8988T (cell line): ENCODE results near the gene KLLN.
"Not testable (repeated sequence)": the region's sequence is repeated elsewhere in the genome, so short reads cannot be mapped to it uniquely, and the experiment has no call there.

Experiments used
- DNase-seq: peaks from one replicate; pipeline ENCODE4 v3.0.0; 2011

KLLN gene, protein sequence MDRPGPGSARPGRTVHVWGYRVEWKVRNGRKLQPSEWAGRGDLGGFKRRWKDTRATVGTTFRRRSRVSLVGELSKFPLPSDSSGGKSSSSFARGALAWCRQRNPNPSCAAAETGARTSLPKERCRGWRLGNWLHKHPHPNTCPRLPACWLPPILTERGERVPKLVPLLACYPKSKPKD

GRCh38 chr10:87863053-87863943 lies at the start of gene KLLN, which contains the start of gene PTEN:
Gene KLLN, minus strand, starts transcription at chr10:87863533. Its CDS starts 1,046 bp downstream, at chr10:87862487.
Gene PTEN, plus strand, starts transcription at chr10:87863625. Its CDS starts 845 bp downstream, at chr10:87864470.
- DNase-seq: peak; percentile 83

DNA sequence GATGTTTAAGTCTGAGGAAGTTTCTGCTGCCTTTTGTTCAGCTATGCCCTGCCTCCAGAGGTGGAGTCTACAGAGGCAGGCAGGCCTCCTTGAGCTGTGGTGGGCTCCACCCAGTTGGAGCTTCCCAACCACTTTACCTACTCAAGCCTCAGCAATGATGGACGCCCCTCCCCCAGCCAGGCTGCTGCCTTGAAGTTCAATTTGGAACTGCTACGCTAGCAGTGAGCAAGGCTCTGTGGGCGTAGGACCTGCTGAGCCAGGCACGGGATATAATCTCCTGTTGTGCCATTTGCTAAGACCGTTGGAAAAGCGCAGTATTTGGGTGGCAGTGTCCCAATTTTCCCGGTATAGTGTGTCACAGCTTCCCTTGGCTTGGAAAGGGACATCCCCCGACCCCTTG lies 40.1 kb upstream of the KLLN start:
- not testable (repeated sequence) for DNase-seq

DNA sequence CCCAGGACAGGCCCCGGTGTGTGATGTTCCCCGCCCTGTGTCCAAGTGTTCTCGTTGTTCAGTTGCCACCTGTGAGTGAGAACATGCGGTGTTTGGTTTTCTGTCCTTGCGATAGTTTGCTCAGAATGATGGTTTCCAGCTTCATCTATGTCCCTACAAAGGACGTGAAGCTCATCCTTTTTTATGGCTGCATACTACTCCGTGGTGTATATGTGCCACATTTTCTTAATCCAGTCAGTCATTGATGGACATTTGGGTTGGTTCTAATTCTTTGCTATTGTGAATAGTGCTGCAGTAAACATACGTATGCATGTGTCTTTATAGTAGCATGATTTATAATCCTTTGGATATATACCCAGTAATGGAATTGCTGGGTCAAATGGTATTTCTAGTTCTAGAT lies 34.6 kb upstream of the KLLN start:
- DNase-seq: not testable (repeated sequence)

DNA sequence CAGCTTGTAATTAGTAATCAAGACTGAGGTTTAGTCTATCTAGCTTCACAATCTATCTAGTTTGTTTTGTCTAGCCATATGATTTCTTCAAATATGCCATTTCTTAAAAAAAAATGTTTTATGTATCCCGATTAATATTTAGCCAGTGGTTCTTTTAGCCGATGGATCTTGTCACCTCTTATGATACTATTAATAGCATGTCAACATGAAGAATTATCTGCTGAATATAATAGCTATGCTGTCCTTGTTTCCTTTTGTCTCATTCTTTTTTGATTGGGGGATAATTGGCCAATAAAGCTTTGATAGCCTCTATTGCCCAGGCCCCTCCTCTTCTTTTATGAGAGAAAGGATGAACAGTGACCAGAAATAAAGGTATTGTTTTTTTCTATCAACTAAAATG lies 32.9 kb upstream of the KLLN start:
- DNase-seq: no peak

- DNase-seq: no peak
Observed at GRCh38 chr10:87895430-87895829, 32.1 kb upstream of the KLLN start.

DNA sequence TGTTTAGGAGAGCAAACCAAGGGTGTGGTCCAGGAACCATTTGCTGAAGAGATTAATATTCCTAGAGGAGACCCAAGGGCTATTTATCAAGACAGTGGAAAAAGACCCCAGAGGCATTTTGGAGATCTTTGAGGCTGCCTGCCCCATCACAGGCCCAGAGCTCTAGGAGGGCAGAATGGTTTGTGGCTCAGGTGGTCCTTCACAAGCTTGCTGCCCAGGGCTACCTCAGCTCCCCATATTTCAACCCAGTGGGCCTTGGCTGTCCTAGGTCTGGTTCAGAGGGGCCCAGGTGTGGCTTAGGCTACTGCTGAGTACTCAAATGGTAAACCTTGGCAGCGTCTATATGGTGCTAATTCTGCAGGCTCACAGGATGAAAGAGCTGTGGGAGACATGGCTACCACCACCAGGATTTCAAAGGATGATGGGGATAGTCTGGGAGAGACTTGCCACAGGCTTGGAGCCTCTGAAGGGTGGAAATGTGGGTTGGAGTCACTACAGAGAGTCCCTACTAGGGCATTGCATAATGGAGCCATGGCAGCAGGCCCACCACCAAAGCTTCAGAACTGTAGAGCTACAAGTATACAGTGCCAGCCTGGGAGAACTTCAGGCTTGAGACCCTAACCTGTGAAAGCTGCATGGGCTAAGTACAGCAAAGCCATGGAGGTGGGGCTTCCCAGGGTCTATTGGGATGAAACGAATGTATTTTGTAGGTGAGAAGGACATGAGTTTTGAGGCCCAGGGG lies 24.4 kb upstream of the KLLN start:
- DNase-seq: no peak

DNA sequence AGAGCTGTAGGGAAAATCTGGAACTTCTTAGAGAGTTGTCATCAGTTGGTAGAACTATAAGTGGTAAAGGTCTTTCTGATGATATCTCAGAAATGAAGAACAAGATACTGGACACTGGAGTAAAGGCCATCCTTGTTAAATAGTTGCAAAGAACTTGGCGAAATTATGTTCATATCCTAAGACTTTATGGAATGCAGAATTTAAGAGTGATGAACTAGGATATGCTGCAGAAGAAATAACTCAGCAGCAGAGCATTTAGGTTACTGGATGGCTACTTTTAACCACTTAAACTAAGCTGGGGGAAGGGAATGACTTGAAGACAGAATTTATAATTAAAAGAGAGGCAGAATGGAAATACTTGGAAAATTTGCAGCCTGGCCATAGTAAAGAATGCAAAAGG lies 23.8 kb upstream of the KLLN start:
- no peak for DNase-seq

GRCh38 chr10:87886635-87887034 lies 23.3 kb upstream of the KLLN start:
- no peak for DNase-seq

DNA sequence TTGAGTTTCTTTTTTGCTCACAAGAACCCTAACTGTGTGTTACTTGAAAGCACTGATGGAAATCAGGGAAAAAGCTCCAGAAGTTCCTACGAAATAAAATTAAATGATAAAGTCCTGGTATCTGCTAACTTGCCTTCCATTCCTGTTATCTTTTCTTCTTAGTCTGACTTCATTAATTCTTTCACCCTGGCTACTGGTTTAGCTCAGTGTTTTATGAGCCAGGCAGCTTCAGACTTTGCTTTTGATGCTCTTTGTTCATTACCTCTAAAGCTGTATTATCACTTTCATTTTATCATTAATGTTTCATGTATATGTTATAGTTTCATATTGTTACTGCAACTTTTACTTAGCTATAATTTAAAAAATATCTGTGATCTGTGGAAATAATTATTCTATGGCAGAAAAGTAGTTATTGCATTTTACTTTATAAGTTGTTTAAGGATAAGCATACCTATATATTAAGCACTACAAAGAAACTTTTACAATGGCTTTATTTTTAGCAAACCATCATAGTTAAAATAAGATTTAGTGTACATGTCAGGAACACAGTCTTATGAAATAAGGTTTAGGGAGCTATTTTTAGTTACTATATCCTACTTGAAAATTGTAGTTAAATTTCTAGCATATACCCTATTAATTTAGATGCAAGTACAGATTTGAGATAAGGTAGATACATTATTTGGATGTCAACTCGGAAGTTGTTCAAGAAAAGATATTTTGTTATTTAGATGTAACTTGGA lies 19.4 kb upstream of the KLLN start:
- DNase-seq: no peak

GRCh38 chr10:87881373-87882059 lies 18.2 kb upstream of the KLLN start:
- DNase-seq: not testable (repeated sequence)

DNA sequence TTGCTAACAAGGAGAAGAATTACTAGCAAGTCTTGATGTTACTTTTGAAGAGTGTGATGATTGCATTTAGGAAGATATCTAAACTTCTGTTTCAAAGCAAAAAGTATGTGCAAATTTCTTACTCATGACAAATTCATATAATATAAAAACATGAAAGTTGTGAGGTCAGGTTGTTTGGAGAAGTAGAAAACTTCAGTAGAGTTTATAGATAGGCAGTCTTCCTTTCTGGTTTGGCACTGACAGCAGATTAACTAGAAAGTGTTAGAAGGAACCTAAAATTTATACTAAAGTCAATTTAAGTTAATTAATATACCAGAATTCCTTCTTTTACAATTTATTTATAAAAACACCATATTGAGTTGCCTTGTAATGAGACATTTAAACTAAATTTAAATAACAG lies 17.0 kb upstream of the KLLN start:
- no peak for DNase-seq

DNA sequence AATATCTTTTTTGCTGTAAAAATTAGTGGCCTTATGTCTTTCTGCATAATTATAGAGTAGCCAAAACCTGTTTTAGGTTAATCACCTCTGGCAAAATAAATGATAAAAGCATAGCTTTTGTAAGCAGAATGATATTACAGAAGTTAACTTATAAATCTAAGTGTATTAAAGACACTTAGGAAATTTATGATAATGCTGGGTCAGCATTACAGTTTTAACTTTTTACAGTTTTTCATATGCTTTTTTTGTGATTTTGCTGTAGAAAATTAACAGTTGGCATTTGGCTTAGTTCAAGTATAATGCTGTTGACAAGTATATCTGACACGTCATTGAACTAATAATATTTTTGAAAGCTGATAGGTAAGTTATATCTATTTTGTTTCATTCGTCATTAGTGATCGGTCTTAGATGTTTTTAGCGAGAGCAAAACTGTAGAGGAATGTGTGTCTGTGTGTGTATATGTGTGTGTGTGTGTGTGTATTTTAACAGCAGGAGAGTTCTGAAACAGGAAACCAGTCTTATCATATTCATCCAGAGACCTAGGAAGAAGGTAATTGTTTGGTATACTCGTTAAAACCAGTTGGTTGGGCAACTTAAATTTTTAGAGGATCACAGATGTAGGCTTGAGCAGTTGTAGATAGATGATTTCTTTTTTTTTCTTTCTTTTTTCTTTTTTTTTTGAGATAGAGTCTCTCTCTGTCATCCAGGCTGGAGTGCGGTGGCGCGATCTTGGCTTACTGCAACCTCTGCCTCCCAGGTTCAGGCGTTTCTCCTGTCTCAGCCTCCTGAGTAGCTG lies 15.5 kb upstream of the KLLN start:
- no peak for DNase-seq

DNA sequence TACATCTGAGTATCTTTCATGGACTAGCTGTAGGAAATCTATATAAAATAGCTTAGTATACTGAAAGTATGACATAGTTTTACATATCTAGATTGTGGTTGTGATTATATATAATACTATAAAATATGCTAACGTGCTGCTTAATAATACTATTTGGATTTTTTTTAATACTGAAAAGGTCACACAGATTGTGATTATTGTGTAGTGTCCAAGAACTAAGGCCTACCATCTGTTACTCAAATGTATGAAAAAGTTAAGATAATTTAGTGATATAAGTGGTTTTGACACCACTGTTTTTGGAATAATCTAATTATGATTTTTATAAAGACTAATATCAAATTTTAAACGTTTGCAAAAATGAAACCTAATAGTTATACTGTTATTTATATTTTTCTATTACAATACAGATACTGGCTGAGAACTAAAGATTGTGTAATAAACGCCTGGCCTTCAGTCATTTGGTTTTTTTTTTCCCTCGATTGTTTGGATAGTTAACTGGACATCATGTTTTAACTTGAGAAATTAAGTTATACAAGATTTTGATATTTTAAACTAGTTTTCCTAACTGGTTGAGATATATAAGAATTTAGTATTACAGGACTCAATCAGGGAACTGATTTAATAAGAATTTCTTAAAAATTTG lies 12.7 kb upstream of the KLLN start:
- DNase-seq: no peak

GRCh38 chr10:87873656-87874055 lies 10.3 kb upstream of the KLLN start:
- DNase-seq: no peak

- DNase-seq: no peak
Observed at GRCh38 chr10:87872828-87873227, 9.5 kb upstream of the KLLN start.

DNA sequence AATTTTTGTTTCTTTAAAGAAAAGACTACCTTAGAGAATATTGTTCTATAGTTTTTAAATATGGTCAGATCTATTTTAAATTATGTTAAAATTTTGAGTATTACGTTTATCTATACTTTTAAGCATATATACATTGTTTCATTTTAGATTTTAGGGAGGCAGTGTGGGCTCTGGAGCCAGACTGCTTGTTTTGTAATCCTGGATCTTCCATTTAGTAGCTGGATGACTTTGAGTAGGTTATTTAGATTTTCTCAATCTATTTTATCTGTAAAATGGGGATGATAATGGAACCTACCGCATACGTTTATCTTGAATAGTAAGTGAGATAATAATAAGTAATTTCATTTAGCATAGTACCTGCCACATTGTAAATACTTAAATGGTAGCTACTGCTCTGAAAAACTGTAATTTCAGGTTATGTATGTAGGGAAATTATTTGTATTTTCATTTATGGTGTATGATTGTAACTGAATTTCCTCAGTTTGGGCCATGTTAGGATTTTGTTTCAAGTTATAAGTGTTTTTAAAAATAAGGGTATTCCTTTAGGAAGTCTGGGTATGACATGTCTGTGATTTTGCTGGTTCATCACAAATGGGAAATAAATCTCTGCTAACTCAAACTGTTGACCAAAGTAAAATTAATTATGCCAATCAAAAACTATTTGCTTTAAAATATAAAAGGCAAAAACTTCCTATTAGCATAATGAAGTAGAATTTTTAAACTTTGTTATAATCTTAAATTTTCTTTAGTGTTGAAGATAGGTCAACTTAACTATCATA lies 6.6 kb upstream of the KLLN start:
- DNase-seq: no peak

DNA sequence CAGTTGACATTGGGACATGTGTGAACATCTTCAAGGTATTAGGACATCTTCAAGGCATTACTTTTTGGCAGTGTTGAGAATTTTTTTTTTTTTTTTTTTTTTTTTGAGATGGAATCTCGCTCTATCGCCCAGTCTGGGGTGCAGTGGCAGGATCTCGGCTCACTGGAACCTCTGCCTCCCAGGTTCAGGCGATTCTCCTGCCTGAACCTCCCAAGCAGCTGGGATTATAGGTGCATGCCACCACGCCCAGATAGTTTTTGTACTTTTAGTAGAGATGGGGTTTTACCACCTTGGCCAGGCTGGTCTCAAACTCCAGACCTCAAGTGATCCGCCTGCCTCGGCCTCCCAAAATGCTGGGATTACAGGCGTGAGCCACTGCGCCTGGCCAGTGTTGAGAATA lies 5.8 kb upstream of the KLLN start:
- DNase-seq: not testable (repeated sequence)

DNA sequence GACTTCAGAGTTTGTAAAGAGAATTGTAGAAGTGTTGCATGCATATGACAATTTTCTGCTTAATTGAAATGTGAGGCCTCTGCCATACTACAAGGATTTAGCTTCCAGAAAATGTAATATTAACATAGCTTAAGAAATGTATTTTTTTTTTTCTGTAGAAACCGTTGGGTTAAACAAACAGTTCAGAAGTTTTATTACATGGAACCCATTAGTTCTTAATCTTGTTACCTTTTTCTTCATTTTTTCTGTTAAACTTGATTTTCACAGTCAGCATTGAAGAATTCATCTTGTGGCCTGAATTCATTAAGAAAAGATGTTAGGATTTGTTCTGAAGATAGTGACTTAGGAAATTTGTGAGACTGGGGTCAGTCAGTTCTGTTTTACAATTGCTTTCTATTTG lies 4.9 kb upstream of the KLLN start:
- no peak for DNase-seq

GRCh38 chr10:87867453-87867852 lies 4.1 kb upstream of the KLLN start:
- DNase-seq: no peak

GRCh38 chr10:87866412-87866974 lies 3.2 kb upstream of the KLLN start:
- DNase-seq: no peak
